SK-N-SH (cell line): ENCODE results near the gene AGBL1. TPM values are rescaled to one million over a fixed set of nuclear protein-coding genes. Genes with fewer than 3 reads are reported as not detected.

Source experiments
- CTCF ChIA-PET: fragments of 300-600, 350-600 bp; formaldehyde crosslinking; extraction: SDS; loops from one replicate; lab custom pipeline; 2021; lab: Yijun Ruan, JAX
- POLR2A ChIA-PET: fragments of 350-600 bp; sonication (Branson Sonifier 250); formaldehyde crosslinking; extraction: SDS; loops from one replicate; lab custom pipeline; 2020; ENCODE audit warnings: antibody characterized with exemption, inconsistent platforms; lab: Yijun Ruan, JAX
- DNase-seq: peaks from one replicate; pipeline ENCODE4 v3.0.0; 2012
- H2AFZ ChIP-seq: fragments of 200-600 bp; sonication (generic); 2 replicates; pipeline ENCODE4 v1.8.1; 2016; ENCODE audit warnings: antibody characterized with exemption, mild to moderate bottlenecking, low read depth
- H3F3A ChIP-seq: fragments of 200-600 bp; sonication (generic); replicated peaks from 2 replicates; pipeline ENCODE3; 2016; ENCODE audit warnings: antibody characterized with exemption, mild to moderate bottlenecking; ENCODE audit not compliant: insufficient read depth
- H3K27ac ChIP-seq, 2 experiments: fragments of 200-500 bp in 1 of 2; fragments of 200-600 bp in 1 of 2; sonication (Bioruptor generic) in 1 of 2; sonication (generic), shearing (Covaris generic) in 1 of 2; 2 replicates each; pipeline versions ENCODE4 v1.5.1 to v1.6.1; 2014 to 2016; ENCODE audit warnings: low read depth in 2 of 2, inconsistent platforms in 1 of 2, low read length in 1 of 2, mild to moderate bottlenecking in 1 of 2, mixed read lengths in 1 of 2
- H3K27me3 ChIP-seq: fragments of 200-600 bp; sonication (generic), shearing (Covaris generic); 2 replicates; pipeline ENCODE4 v1.6.1; 2016; ENCODE audit warnings: mixed run types; ENCODE audit not compliant: insufficient read depth
- H3K36me3 ChIP-seq, 2 experiments: fragments of 200-500 bp in 1 of 2; fragments of 200-600 bp in 1 of 2; sonication (Bioruptor generic) in 1 of 2; sonication (generic) in 1 of 2; replicated peaks in 1 of 2; 2 replicates each; pipeline versions ENCODE3 to v1.5.1; 2014 to 2016; ENCODE audit warnings: low read length in 1 of 2, mild to moderate bottlenecking in 1 of 2; ENCODE audit not compliant: insufficient read depth in 2 of 2, control insufficient read depth in 1 of 2
- H3K4me1 ChIP-seq, 2 experiments: fragments of 200-500 bp in 1 of 2; fragments of 200-600 bp in 1 of 2; sonication (Bioruptor generic) in 1 of 2; sonication (generic), shearing (Covaris generic) in 1 of 2; 2 replicates each; pipeline versions ENCODE4 v1.5.1 to v1.6.1; 2014 to 2016; ENCODE audit warnings: low read depth in 1 of 2, low read length in 1 of 2, mixed run types in 1 of 2; ENCODE audit not compliant: insufficient read depth in 2 of 2, control insufficient read depth in 1 of 2
- H3K4me2 ChIP-seq: fragments of 200-600 bp; sonication (generic), shearing (Covaris generic); 2 replicates; pipeline ENCODE4 v1.6.1; 2017; ENCODE audit warnings: mixed run types
- H3K4me3 ChIP-seq, 2 experiments: fragments of 200-500 bp in 1 of 2; fragments of 200-600 bp in 1 of 2; sonication (Bioruptor generic) in 1 of 2; sonication (generic), shearing (Covaris generic) in 1 of 2; 2 replicates each; pipeline versions ENCODE4 v1.5.1 to v1.8.1; 2014 to 2016; ENCODE audit warnings: low read depth in 2 of 2, inconsistent platforms in 1 of 2, low read length in 1 of 2, mild to moderate bottlenecking in 1 of 2, mixed read lengths in 1 of 2, moderate library complexity in 1 of 2
- H3K79me2 ChIP-seq: fragments of 200-600 bp; sonication (generic); 2 replicates; pipeline ENCODE4 v1.8.1; 2017; ENCODE audit warnings: mild to moderate bottlenecking; ENCODE audit not compliant: insufficient read depth
- H3K9ac ChIP-seq: fragments of 200-600 bp; sonication (generic); 2 replicates; pipeline ENCODE4 v1.6.1; 2017; ENCODE audit warnings: mixed run types
- H3K9me2 ChIP-seq: fragments of 200-600 bp; sonication (generic); 2 replicates; pipeline ENCODE4 v1.6.1; 2017; ENCODE audit warnings: mixed run types
- H3K9me3 ChIP-seq: fragments of 200-600 bp; sonication (generic); 2 replicates; pipeline ENCODE4 v1.6.1; 2017; ENCODE audit warnings: mixed run types, mild to moderate bottlenecking, moderate library complexity
- H4K20me1 ChIP-seq: fragments of 200-600 bp; sonication (generic); 2 replicates; pipeline ENCODE4 v1.6.1; 2017; ENCODE audit warnings: mild to moderate bottlenecking, mixed run types; ENCODE audit not compliant: insufficient read depth
- CHD2 ChIP-seq: fragments of 150-350 bp; IDR thresholded peaks from 2 replicates; pipeline ENCODE4 v1.6.1; 2018; ENCODE audit warnings: low read length; ENCODE audit not compliant: partially characterized antibody
- CTCF ChIP-seq: fragments of 200-600 bp; sonication (generic); IDR thresholded peaks from 2 replicates; pipeline ENCODE4 v1.6.1; 2017; ENCODE audit warnings: antibody characterized with exemption, mild to moderate bottlenecking, moderate library complexity
- FOSL2 ChIP-seq: IDR thresholded peaks from 2 replicates; pipeline ENCODE4 v1.4.0; 2012; ENCODE audit warnings: low read depth, mild to moderate bottlenecking, moderate library complexity, borderline replicate concordance
- FOXJ3 ChIP-seq: sonication (generic); formaldehyde crosslinking; IDR thresholded peaks from 2 replicates; pipeline ENCODE4 v1.5.1; 2020; ENCODE audit warnings: mild to moderate bottlenecking, missing genetic modification reagents
- FOXM1 ChIP-seq: IDR thresholded peaks from 2 replicates; pipeline ENCODE4 v1.4.0; 2012; ENCODE audit warnings: low read depth, mild to moderate bottlenecking
- GABPA ChIP-seq: IDR thresholded peaks from 2 replicates; pipeline ENCODE4 v1.4.0; 2012; ENCODE audit warnings: low read depth, mild to moderate bottlenecking
- IRF3 ChIP-seq: fragments of 150-350 bp; IDR thresholded peaks from 2 replicates; pipeline ENCODE4 v1.6.1; 2016; ENCODE audit warnings: mild to moderate bottlenecking, low read depth, low read length
- MXI1 ChIP-seq: IDR thresholded peaks from 2 replicates; pipeline ENCODE4 v1.6.1; 2012; ENCODE audit warnings: mild to moderate bottlenecking, low read depth, low read length, improper control_type of control experiment
- NFIC ChIP-seq: IDR thresholded peaks from 2 replicates; pipeline ENCODE4 v1.4.0; 2012; ENCODE audit warnings: borderline replicate concordance
- NRF1 ChIP-seq: IDR thresholded peaks from 2 replicates; pipeline ENCODE4 v1.6.1; 2012; ENCODE audit warnings: low read depth, mild to moderate bottlenecking, low read length
- PBX3 ChIP-seq: IDR thresholded peaks from 2 replicates; pipeline ENCODE4; 2012
- POLR2AphosphoS5 ChIP-seq: IDR thresholded peaks from 2 replicates; pipeline ENCODE4 v1.6.1; 2012; ENCODE audit warnings: low read depth, low read length
- RCOR1 ChIP-seq: fragments of 150-350 bp; IDR thresholded peaks from 2 replicates; pipeline ENCODE4 v1.6.1; 2017; ENCODE audit warnings: antibody characterized with exemption, low read length
- RFX5 ChIP-seq: IDR thresholded peaks from 2 replicates; pipeline ENCODE4 v1.6.1; 2012; ENCODE audit warnings: mild to moderate bottlenecking, improper control_type of control experiment, low read length
- SMC3 ChIP-seq: IDR thresholded peaks from 2 replicates; pipeline ENCODE4 v1.6.1; 2012; ENCODE audit warnings: low read depth, low read length, improper control_type of control experiment
- TAF1 ChIP-seq: IDR thresholded peaks from 2 replicates; pipeline ENCODE4 v1.6.1; 2012; ENCODE audit warnings: low read depth, mild to moderate bottlenecking, low read length, moderate library complexity, borderline replicate concordance
- USF1 ChIP-seq: IDR thresholded peaks from 2 replicates; pipeline ENCODE4 v1.4.0; 2012; ENCODE audit warnings: low read depth, borderline replicate concordance
- YY1 ChIP-seq: IDR thresholded peaks from 2 replicates; pipeline ENCODE4 v1.4.0; 2012; ENCODE audit warnings: low read depth, mild to moderate bottlenecking
- WGBS: methylation state at CpG from one replicate; pipeline ENCODE4 v1.1.6; 2017; ENCODE audit warnings: low lambda C conversion rate; 5-methylcytosine and 5-hydroxymethylcytosine counted together
- polyA plus RNA-seq, 3 experiments: library from polyadenylated mRNA; depleted of rRNA; stranded (reverse); fragments of >200 nt; gene quantifications; 2 replicates each; pipeline ENCODE4 v1.2.3, GENCODE V29; 2012

The AGBL1 gene
- polyA plus RNA-seq, 1 of the 3 experiments (the other 2 are of a cell fraction), result not detected

GRCh38 chr15:86961669-86962068 lies 882.0 kb downstream of the AGBL1 start (continued):
- TF ChIP-seq TAF1 (no peak), RCOR1 (no peak), FOXJ3 (CRISPR knock-in tag) (no peak)

- H3K9me2 ChIP-seq, result no peaks in the 10 kb centered on the region
- no peaks in the 10 kb centered on the region for H3K36me3 ChIP-seq
- no peak for TF ChIP-seq NFIC
- TF ChIP-seq POLR2AphosphoS5, result no peak
- TF ChIP-seq RCOR1, result no peak
- no peak for TF ChIP-seq MXI1
- TF ChIP-seq FOXJ3 (CRISPR knock-in tag), result no peak
- no peak for TF ChIP-seq SMC3
- no peak for TF ChIP-seq GABPA
- no peak for TF ChIP-seq CTCF
- TF ChIP-seq IRF3, result no peak
- H3K4me2 ChIP-seq, result no peak overlapping the region
- H3K27me3 ChIP-seq, result no peaks in the 10 kb centered on the region
- no peaks in the 10 kb centered on the region for H3K4me1 ChIP-seq
- H3K9ac ChIP-seq, result no peak overlapping the region
- H3K79me2 ChIP-seq, result no peaks in the 10 kb centered on the region
- WGBS, result 73% methylated on average over 1 of the region's 1 CpG
- DNase-seq, result no peak
- no peaks in the 10 kb centered on the region for H3K9me3 ChIP-seq
- POLR2A ChIA-PET, result no interaction called here
- no peaks in the 10 kb centered on the region for H4K20me1 ChIP-seq
- CTCF ChIA-PET, result no interaction called here
- H3K27ac ChIP-seq, result no peak overlapping the region
- H3K4me3 ChIP-seq, result no peak overlapping the region
- no peak overlapping the region for H2AFZ ChIP-seq
- H3F3A ChIP-seq, result no peaks in the 10 kb centered on the region
These were observed 884.6 kb downstream of the AGBL1 start for GRCh38 chr15:86964271-86964670.

GRCh38 chr15:86968244-86968643 lies 888.6 kb downstream of the AGBL1 start:
- H3K9me3 ChIP-seq, result no peaks in the 10 kb centered on the region
- H3K9ac ChIP-seq, result no peak overlapping the region
- ChIA-PET CTCF (no interaction called here), POLR2A (no interaction called here)
- no peak overlapping the region for H3K4me3 ChIP-seq
- WGBS, result 26% methylated on average over 4 of the region's 4 CpGs
- DNase-seq, result no peak
- H3K4me1 ChIP-seq, result no peaks in the 10 kb centered on the region
- no peak for TF ChIP-seq SMC3
- no peak for TF ChIP-seq NRF1
- TF ChIP-seq CHD2, result no peak
- no peak for TF ChIP-seq FOXM1
- no peak for TF ChIP-seq YY1
- TF ChIP-seq USF1, result no peak
- no peak for TF ChIP-seq FOXJ3 (CRISPR knock-in tag)
- TF ChIP-seq RFX5, result no peak
- TF ChIP-seq FOSL2, result no peak
- no peak for TF ChIP-seq CTCF
- no peak for TF ChIP-seq PBX3
- H3K27me3 ChIP-seq, result no peaks in the 10 kb centered on the region
- no peak overlapping the region for H2AFZ ChIP-seq
- H4K20me1 ChIP-seq, result no peaks in the 10 kb centered on the region
- H3K9me2 ChIP-seq, result no peaks in the 10 kb centered on the region
- H3K36me3 ChIP-seq, result no peaks in the 10 kb centered on the region
- H3K4me2 ChIP-seq, result no peak overlapping the region
- no peak overlapping the region for H3K27ac ChIP-seq
- H3F3A ChIP-seq, result no peaks in the 10 kb centered on the region
- no peaks in the 10 kb centered on the region for H3K79me2 ChIP-seq
